ENCODE measurements around the gene SLC41A2. TPM values are rescaled to one million over a fixed set of nuclear protein-coding genes. Genes with fewer than 3 reads are reported as not detected.
A peak's percentile ranks its signal among the peaks of the same experiment; 100 is the strongest.
"Not testable (repeated sequence)": the region's sequence is repeated elsewhere in the genome, so short reads cannot be mapped to it uniquely, and the experiment has no call there.

SLC41A2 gene
- total RNA-seq, 6 donors from 2014 or later: 16.0 to 67.0 (median 23.4) TPM

GRCh38 chr12:104953323-104953722, 4.8 kb downstream of the SLC41A2 start:
- Histone ChIP-seq H3K36me3 (no peaks in the 10 kb centered on the region), H3K27ac (peak overlapping the region; percentile 15 to 66 (median 46)), H3K27me3 (no peaks in the 10 kb centered on the region), H3K9me3 (no peaks in the 10 kb centered on the region), H3K4me3 (no peak overlapping the region), H3K4me1 (peaks cover 9 to 16% (median 12%) of the 10 kb centered on the region in 4 donors)
- ATAC-seq (ENCODE audit: low FRiP score in 2 of 2) (peak in 1 of 2 donors; percentile 21), DNase-seq (peak in 1 of 2 donors; percentile 34)
- TF ChIP-seq EP300 (IDR thresholded peaks at IDR 0.05) (no peak), POLR2AphosphoS5 (IDR thresholded peaks at IDR 0.05) (no peak), CTCF (IDR thresholded peaks at IDR 0.05) (no peak), POLR2A (IDR thresholded peaks at IDR 0.05) (no peak)
- 64 to 71% methylated on average over 2 of the region's 2 CpGs for WGBS, 2 donors

GRCh38 chr12:104952816-104953215, 5.3 kb downstream of the SLC41A2 start:
- H3K27me3 ChIP-seq: no peaks in the 10 kb centered on the region
- no peak overlapping the region for H3K4me3 ChIP-seq
- ATAC-seq (ENCODE audit: low FRiP score in 2 of 2): peak; percentile 48 to 81
- no peaks in the 10 kb centered on the region for H3K9me3 ChIP-seq
- TF ChIP-seq POLR2AphosphoS5 (IDR thresholded peaks at IDR 0.05) (peak in 1 of 2 donors; percentile 34), EP300 (IDR thresholded peaks at IDR 0.05) (peak in 2 of 4 donors; percentile 47 to 76), CTCF (IDR thresholded peaks at IDR 0.05) (no peak)
- peaks cover 9 to 16% (median 11%) of the 10 kb centered on the region in 4 donors for H3K4me1 ChIP-seq
- H3K27ac ChIP-seq: peak overlapping the region in 3 of 4 donors; percentile 15 to 66 (median 36)
- 69 to 76% methylated on average over 3 of the region's 3 CpGs for WGBS, 2 donors
- no peaks in the 10 kb centered on the region for H3K36me3 ChIP-seq
- DNase-seq: no peak

- Histone ChIP-seq H3K27me3 (no peaks in the 10 kb centered on the region), H3K36me3 (no peaks in the 10 kb centered on the region), H3K4me1 (peaks cover 3 to 16% (median 3%) of the 10 kb centered on the region in 4 donors), H3K4me3 (no peak overlapping the region), H3K27ac (peak overlapping the region in 1 of 4 donors; percentile 15), H3K9me3 (no peaks in the 10 kb centered on the region)
- 80 to 88% methylated on average over 5 of the region's 5 CpGs for WGBS, 2 donors
- ATAC-seq (ENCODE audit: low FRiP score in 2 of 2) (no peak), DNase-seq (no peak)
- TF ChIP-seq POLR2AphosphoS5 (IDR thresholded peaks at IDR 0.05) (no peak), POLR2A (IDR thresholded peaks at IDR 0.05) (no peak), EP300 (IDR thresholded peaks at IDR 0.05) (no peak), CTCF (IDR thresholded peaks at IDR 0.05) (no peak)
These were observed 6.2 kb downstream of the SLC41A2 start for GRCh38 chr12:104951759-104952509.

GRCh38 chr12:104948716-104949115, 9.4 kb downstream of the SLC41A2 start:
- H3K27ac ChIP-seq; H3K27me3 ChIP-seq; H3K4me3 ChIP-seq; H3K36me3 ChIP-seq; DNase-seq; ATAC-seq (ENCODE audit: low FRiP score in 2 of 2); H3K9me3 ChIP-seq: not testable (repeated sequence)
- 98 to 99% methylated on average over 4 of the region's 4 CpGs for WGBS, 2 donors
- peaks cover 0 to 15% (median 0%) of the 10 kb centered on the region in 4 donors for H3K4me1 ChIP-seq

- 72 to 91% methylated on average over 3 of the region's 3 CpGs for WGBS, 2 donors
- H3K27ac ChIP-seq: no peak overlapping the region
- peak in 1 of 2 donors; percentile 53 for ATAC-seq (ENCODE audit: low FRiP score in 2 of 2)
These were observed 13.8 kb downstream of the SLC41A2 start for GRCh38 chr12:104944252-104944651.

GRCh38 chr12:104943401-104943800, 14.7 kb downstream of the SLC41A2 start:
- 91 to 96% methylated on average over 8 of the region's 8 CpGs for WGBS, 2 donors
- ATAC-seq (ENCODE audit: low FRiP score in 2 of 2); H3K4me3 ChIP-seq; H3K4me1 ChIP-seq; H3K27me3 ChIP-seq; H3K9me3 ChIP-seq; H3K27ac ChIP-seq; DNase-seq; H3K36me3 ChIP-seq: not testable (repeated sequence)

More at GRCh38 chr12:104944252-104944651, 13.8 kb downstream of the SLC41A2 start:
- no peaks in the 10 kb centered on the region for H3K27me3 ChIP-seq
- DNase-seq: no peak
- no peak overlapping the region for H3K4me3 ChIP-seq
- no peaks in the 10 kb centered on the region for H3K36me3 ChIP-seq
- no peaks in the 10 kb centered on the region for H3K9me3 ChIP-seq
- H3K4me1 ChIP-seq: no peaks in the 10 kb centered on the region
- TF ChIP-seq CTCF (IDR thresholded peaks at IDR 0.05) (no peak), POLR2A (IDR thresholded peaks at IDR 0.05) (no peak), EP300 (IDR thresholded peaks at IDR 0.05) (peak in 1 of 4 donors; percentile 72), POLR2AphosphoS5 (IDR thresholded peaks at IDR 0.05) (peak in 1 of 2 donors; percentile 17)

All from upper lobe of left lung (tissue), 6 donors.